Esophagus squamous epithelium (tissue), 5 donors: ENCODE data around the gene MDFIC. TPM values are rescaled to one million over a fixed set of nuclear protein-coding genes. Genes with fewer than 3 reads are reported as not detected.
A peak's percentile ranks its signal among the peaks of the same experiment; 100 is the strongest.

Source experiments
- DNase-seq: peaks from one replicate; lab custom pipeline; 2025; lab: John Stamatoyannopoulos, UW
- H3K27ac ChIP-seq, 4 donors: fragments of 200-600 bp; sonication (generic); one replicate each; pipeline ENCODE4 v1.5.1; 2016 to 2019; ENCODE audit warnings: mild to moderate bottlenecking in 1 of 4
- H3K27me3 ChIP-seq, 4 donors: fragments of 200-600 bp; sonication (generic); 1 replicate in 3 of 4; 2 replicates in 1 of 4; pipeline versions ENCODE4 v1.5.1 to v1.6.0; 2017 to 2021; ENCODE audit warnings: antibody characterized with exemption in 1 of 4
- H3K36me3 ChIP-seq, 3 donors: fragments of 200-600 bp; sonication (generic); one replicate each; pipeline ENCODE4 v1.5.1; 2016 to 2019
- H3K4me1 ChIP-seq, 3 donors: fragments of 200-600 bp; sonication (generic); one replicate each; pipeline ENCODE4 v1.5.1; 2017 to 2019
- H3K4me3 ChIP-seq, 4 donors: fragments of 200-600 bp; sonication (generic); 1 replicate in 3 of 4; 2 replicates in 1 of 4; pipeline ENCODE4 v1.5.1; 2016 to 2019; ENCODE audit warnings: mild to moderate bottlenecking in 2 of 4, moderate library complexity in 1 of 4
- H3K9me3 ChIP-seq, 3 donors: fragments of 200-600 bp; sonication (generic); one replicate each; pipeline ENCODE4 v1.5.1; 2016 to 2019
- CTCF ChIP-seq, 6 experiments: fragments of 450-650 bp in 4 of 6; fragments of 200-600 bp in 2 of 6; sonication (generic) in 2 of 6; IDR thresholded peaks; one replicate each; pipeline ENCODE4 v1.5.1; 2016 to 2019; ENCODE audit warnings: antibody characterized with exemption in 6 of 6, mild to moderate bottlenecking in 4 of 6, moderate library complexity in 4 of 6
- POLR2A ChIP-seq, 4 donors: fragments of 450-650 bp; IDR thresholded peaks; one replicate each; pipeline ENCODE4 v1.6.1; 2017; ENCODE audit warnings: antibody characterized with exemption in 4 of 4, mild to moderate bottlenecking in 4 of 4, moderate library complexity in 3 of 4
- WGBS, 2 donors: methylation state at CpG; one replicate each; pipeline ENCODE4 v1.1.5; 2018; 5-methylcytosine and 5-hydroxymethylcytosine counted together
- intact Hi-C: fragments of 100-400 bp; cut with DNase I; formaldehyde crosslinking; loops from one replicate; pipeline ENCODE4 v1.15.0; 2022
- total RNA-seq, 4 donors: library from RNA; depleted of rRNA; stranded (reverse); fragments of >200 nt; gene quantifications; one replicate each; pipeline ENCODE4 v1.1.0, GENCODE V29; 2016
- donor health status: DM: yes; HTN: yes; CAD: no.

The MDFIC gene
- total RNA-seq, 4 donors from 2014 or later, result 16.0 to 29.2 (median 21.3) TPM

DNA sequence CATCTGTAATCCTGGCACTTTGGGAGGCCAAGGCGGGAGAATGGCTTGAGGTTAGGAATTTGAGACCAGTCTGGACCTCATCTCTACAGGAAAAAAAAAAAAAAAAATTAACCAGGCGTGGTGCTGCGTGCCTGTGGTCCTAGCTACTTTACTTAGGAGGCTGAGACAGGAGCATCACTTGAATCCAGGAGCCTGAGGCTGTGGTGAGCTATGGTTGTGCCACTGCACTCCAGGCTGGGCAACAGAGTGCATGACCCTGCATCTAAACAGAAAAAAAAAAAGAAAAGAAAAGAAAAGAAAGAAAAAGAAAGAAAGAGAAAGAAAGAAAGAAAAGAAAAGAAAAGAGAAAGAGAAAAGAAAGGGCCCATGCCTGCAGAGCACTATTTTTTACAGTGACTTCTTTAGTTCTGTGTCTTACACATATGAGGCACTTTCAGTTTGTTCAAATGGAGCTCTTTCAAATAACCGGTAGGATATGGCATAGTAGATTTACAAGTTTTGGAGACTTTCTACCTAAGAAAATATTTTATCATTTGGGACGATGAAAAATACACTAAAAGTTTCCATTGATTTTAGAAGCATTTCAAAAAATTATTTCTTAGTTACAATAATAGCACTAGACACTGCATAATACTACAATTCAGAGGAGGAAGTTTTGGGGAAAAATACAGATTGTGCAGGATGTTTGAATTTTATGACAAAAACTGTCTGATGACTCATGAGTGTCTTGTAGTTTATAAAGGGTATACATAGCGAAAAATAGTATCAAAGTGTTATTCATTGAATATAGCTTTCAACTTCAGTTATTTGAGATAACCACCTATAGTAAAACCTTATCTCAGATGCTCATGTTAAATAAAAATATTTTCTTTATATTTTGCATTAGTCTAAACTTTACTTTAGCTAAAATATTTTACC is 75.9 kb downstream of the MDFIC start:
- no peak overlapping the region for H3K4me3 ChIP-seq

DNA sequence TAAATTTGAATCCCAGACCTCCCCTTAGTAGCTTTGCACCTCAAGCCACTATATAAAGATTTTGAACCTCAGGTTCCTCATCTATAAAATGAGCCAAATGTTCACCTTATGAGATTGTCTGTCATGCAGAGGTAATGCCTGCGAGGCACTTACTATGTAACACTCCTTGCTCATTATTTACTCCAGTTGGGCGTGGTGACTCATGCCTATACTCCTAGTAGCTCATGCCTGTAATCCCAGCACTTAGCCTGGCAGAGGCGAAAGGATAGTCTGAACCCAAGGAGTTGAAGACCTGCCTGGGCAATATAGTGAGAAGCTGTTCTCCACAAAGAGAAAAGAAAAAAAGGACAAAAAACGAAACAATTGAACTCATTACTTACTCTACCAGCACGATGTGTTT is 82.2 kb downstream of the MDFIC start:
- WGBS, 2 donors, result 49 to 61% methylated on average over 5 of the region's 5 CpGs
- Histone ChIP-seq H3K4me1 (peaks cover 0 to 34% (median 8%) of the 10 kb centered on the region in 3 donors), H3K27me3 (no peaks in the 10 kb centered on the region), H3K4me3 (no peak overlapping the region), H3K36me3 (peaks cover 0 to 5% (median 0%) of the 10 kb centered on the region in 3 donors), H3K27ac (no peak overlapping the region), H3K9me3 (no peaks in the 10 kb centered on the region)
- intact Hi-C loops, result no loop called here
- TF ChIP-seq POLR2A (IDR thresholded peaks at IDR 0.05) (no peak), CTCF (IDR thresholded peaks at IDR 0.05) (no peak)
- no peak for DNase-seq

More for the DNA sequence above, 75.9 kb downstream of the MDFIC start:
- Histone ChIP-seq H3K9me3 (no peaks in the 10 kb centered on the region), H3K36me3 (peaks cover 0 to 12% (median 0%) of the 10 kb centered on the region in 3 donors), H3K4me1 (no peaks in the 10 kb centered on the region), H3K27ac (no peak overlapping the region), H3K27me3 (no peaks in the 10 kb centered on the region)
- intact Hi-C loops, result no loop called here
- DNase-seq, result no peak
- no peak for TF ChIP-seq CTCF (IDR thresholded peaks at IDR 0.05)
- TF ChIP-seq POLR2A (IDR thresholded peaks at IDR 0.05), result no peak
- WGBS, 2 donors, result 83 to 86% methylated on average over 5 to 6 of the region's 6 CpGs

DNA sequence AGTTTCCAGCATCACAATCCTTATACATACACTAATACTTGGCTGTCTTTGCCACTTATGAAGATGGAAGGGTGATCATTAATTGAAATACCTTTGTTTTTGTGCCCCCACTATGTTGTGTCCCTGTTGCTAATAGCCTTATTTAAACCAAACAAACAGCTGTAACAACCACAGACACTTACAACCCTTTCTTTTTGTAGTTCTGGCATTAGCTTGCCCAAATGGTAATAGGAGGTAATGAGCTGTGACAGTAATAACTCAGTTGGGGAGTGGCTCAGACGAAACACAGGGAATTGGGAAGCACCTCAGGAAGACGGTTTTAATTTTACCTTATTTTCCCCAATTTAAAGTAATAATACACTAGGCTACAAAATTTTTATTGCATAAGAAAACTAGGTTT is 83.4 kb downstream of the MDFIC start:
- Histone ChIP-seq H3K4me3 (no peak overlapping the region), H3K36me3 (peaks cover 0 to 5% (median 0%) of the 10 kb centered on the region in 3 donors), H3K27ac (no peak overlapping the region), H3K9me3 (no peaks in the 10 kb centered on the region), H3K4me1 (peaks cover 0 to 45% (median 15%) of the 10 kb centered on the region in 3 donors), H3K27me3 (no peaks in the 10 kb centered on the region)
- WGBS, 2 donors, result 77 to 89% methylated on average over 2 of the region's 2 CpGs
- TF ChIP-seq POLR2A (IDR thresholded peaks at IDR 0.05) (no peak), CTCF (IDR thresholded peaks at IDR 0.05) (no peak)
- intact Hi-C loops, result no loop called here
- no peak for DNase-seq

DNA sequence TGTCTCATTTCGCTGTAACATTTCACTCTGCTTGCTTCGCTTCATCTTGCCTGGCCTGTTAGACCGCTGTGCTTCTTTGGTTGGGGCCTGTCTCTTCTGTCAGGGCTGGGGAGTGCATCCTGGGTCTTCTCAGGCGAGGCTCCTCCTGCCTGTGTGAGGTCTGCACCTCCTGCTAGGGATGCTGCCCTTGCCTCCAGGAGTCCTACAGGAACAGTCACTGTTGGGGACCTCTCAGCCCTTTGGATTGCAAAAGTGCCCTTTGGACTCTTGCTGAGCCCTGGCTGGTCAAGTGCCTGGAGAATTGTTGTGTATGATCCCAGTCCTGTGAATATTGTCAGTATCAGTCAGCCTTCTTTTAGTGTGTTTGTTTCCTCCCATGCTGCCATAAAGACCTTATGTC is 84.1 kb downstream of the MDFIC start:
- H3K9me3 ChIP-seq, result no peaks in the 10 kb centered on the region
- H3K4me1 ChIP-seq, result peaks cover 0 to 51% (median 15%) of the 10 kb centered on the region in 3 donors
- H3K27me3 ChIP-seq, result no peaks in the 10 kb centered on the region
- no peak overlapping the region for H3K27ac ChIP-seq
- TF ChIP-seq POLR2A (IDR thresholded peaks at IDR 0.05) (no peak), CTCF (IDR thresholded peaks at IDR 0.05) (no peak)
- no peak for DNase-seq
- 95 to 98% methylated on average over 4 of the region's 4 CpGs for WGBS, 2 donors
- no peak overlapping the region for H3K4me3 ChIP-seq
- H3K36me3 ChIP-seq, result peaks cover 0 to 5% (median 0%) of the 10 kb centered on the region in 3 donors
- intact Hi-C loops, result no loop called here

GRCh38 chr7:115007751-115008150 is 85.9 kb downstream of the MDFIC start:
- DNase-seq, result no peak
- intact Hi-C loops, result no loop called here
- Histone ChIP-seq H3K9me3 (no peaks in the 10 kb centered on the region), H3K27me3 (no peaks in the 10 kb centered on the region), H3K27ac (peak overlapping the region in 1 of 4 donors; percentile 62), H3K36me3 (peaks cover 0 to 5% (median 0%) of the 10 kb centered on the region in 3 donors), H3K4me3 (no peak overlapping the region), H3K4me1 (peaks cover 0 to 51% (median 15%) of the 10 kb centered on the region in 3 donors)
- no peak for TF ChIP-seq POLR2A (IDR thresholded peaks at IDR 0.05)
- TF ChIP-seq CTCF (IDR thresholded peaks at IDR 0.05), result no peak
- WGBS, 2 donors, result 77 to 89% methylated on average over 5 of the region's 7 CpGs
